HG03103 (cell line): ENCODE measurements around the gene SERINC5.

Source experiments
- ATAC-seq: cut with Tn5 transposase; IDR thresholded peaks from one replicate; pipeline ENCODE4 v1.9.1; 2021; ENCODE audit warnings: low read depth; ENCODE audit not compliant: unreplicated experiment

The SERINC5 gene

GRCh38 chr5:80255431-80255810, 427 bp downstream of the SERINC5 start:
- peak; percentile 26 for ATAC-seq

GRCh38 chr5:80254767-80255430, 949 bp downstream of the SERINC5 start:
- no peak for ATAC-seq

DNA sequence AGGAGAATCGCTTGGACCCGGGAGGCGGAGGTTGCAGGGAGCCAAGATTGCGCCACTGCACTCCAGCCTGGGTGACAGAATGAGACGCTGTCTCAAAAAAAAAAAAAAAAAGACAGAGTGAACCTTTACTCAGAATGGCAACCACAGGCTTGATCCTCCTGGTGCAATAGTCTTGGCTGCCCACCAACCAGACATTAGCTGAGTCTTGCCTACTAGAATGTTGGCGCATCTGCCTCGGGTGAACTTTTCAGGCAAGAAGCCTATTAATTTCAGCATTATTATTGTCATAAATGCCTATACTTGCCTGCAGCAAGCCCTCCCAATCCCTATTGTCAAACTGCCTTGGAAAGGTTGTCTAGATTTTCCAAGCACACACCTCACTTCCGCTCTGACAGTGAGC, 4.2 kb downstream of the SERINC5 start:
- no peak for ATAC-seq

DNA sequence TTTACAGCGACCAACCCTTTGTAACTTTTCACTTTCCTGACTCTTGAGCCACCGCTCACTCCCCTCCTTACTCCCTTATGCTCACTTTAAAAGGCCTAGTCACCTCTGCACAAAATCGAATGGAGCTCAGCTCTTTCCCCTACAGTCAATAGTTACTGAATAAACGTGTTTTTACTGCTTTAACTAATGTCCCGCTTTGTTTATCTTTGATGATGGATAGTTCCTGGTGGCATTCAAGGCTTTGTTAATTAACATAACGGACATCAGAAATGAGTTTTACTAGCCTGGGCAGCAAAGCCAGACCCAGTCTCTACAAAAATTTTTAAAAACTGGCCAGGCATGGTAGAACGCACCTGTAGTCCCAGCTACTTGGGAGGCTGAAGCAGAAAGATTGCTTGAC, 5.0 kb downstream of the SERINC5 start:
- no peak for ATAC-seq

- no peak for ATAC-seq
Observed at GRCh38 chr5:80249901-80250300, 5.9 kb downstream of the SERINC5 start.

- no peak for ATAC-seq
Observed at GRCh38 chr5:80248378-80248777, 7.5 kb downstream of the SERINC5 start.

DNA sequence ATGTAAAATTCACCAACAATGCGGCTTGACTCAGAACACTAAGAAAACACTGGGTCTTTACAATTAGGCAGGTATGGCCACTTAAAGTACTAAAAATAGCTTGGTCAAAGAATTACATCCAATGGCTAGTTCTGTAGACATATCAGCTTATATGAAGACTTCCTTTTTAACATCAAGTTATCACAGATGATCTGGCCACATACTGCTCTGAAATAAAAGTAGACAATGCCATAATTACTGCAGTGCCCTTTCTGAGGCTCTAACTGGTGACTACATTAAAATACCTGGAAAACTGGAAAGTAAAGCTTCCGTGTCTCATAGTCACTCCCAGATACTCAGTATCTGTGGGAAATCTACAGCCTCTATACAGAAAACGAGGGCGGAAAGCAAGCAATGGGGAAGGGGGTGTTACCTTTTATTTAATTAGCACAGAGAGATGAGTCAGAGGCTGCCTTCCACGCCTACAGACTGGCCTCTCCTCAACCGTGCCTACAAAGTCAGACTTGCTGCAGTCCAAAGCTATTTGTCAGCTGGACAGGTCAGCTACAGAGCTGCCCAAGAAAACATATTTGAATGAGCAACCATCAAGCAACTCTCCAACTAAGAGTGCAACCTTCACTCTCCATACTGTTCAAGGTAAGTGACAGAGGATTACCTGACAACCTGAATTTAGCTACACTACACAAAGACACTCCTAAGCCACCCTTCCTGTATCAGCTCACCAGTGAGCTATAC, 8.7 kb downstream of the SERINC5 start:
- peak; percentile 57 for ATAC-seq

GRCh38 chr5:80246001-80246758, 9.7 kb downstream of the SERINC5 start:
- ATAC-seq = no peak

DNA sequence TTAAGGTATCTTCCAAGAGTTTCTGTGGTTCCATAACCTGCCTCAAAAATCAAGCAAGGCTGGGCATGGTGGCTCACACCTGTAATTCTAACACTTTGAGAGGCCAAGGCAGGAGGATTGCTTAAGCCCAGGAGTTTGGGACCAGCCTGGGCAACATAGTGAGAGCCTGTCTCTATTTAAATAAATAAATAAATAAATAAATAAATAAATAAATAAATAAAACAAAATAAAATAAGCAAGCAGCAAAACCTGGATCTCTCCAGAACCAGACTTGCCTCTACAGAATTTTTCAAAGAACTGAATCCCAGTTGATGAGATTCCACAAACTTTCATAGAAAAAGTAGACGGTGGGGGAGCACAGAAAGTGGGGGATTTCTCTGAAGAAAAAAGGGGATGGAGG, 12.3 kb downstream of the SERINC5 start:
- no peak for ATAC-seq

- ATAC-seq = no peak
Observed at GRCh38 chr5:80242849-80243248, 13.0 kb downstream of the SERINC5 start.

GRCh38 chr5:80240368-80240986, 15.4 kb downstream of the SERINC5 start:
- ATAC-seq = no peak

- ATAC-seq = no peak
Observed at GRCh38 chr5:80239680-80240367, 16.0 kb downstream of the SERINC5 start.

DNA sequence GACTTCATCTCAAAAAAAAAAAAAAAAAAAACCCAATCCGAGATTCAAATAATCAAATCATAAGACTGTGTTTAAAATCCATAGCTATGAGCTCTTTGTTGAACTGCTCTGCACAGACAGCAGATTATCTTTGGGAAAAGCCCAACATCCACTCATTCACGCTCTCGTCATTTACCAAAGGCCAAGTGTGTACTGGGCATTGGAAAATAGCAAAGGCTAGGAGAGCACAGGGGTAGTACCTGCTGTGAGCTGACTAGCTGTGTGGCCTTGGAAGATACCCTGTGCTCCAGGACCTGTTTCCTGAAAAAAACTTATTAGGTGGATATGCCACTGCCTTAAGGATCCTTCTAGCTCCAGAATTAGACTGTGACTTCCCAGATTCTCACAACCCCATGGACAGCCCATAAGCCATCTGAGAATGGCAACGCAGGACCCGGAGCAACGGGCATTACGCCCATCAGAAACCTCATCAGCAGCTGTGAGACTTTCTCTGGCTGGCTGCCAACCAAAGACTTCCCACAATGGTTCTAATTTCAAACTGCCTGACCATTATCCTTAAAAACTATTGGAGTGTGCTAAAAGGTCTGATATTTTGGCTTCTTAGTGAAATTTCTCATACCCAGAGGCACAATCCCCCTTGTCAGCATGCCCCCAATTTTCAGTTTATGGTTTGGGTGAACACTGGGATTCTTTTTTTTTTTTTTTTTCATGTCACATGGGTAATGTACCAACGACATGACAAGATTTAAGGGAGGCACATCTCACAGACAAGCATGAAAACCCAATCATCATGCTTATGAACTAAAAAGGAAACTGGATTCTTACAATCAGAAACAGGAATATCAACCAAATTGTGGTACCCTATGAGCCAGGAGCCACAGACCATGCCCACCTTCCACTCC, 16.8 kb downstream of the SERINC5 start:
- no peak for ATAC-seq

DNA sequence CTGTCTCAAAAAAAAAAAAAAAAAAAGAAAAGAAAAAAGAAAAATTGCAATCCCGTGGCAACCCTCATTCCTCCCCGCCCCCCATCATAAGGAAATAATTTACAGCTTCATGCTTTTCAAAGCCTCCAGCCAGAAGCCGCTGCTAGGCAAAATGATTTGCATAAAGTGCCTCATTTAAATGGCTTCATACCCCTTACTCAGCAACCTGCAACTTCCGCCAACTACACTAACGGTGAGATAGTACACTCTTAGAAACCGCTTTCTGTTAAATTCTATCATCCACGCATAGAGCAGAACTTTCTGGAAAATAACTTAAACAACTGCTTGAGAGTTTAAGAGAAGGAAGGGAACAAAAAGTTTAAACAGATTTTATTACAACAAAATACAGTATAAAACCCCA, 17.8 kb downstream of the SERINC5 start:
- no peak for ATAC-seq

DNA sequence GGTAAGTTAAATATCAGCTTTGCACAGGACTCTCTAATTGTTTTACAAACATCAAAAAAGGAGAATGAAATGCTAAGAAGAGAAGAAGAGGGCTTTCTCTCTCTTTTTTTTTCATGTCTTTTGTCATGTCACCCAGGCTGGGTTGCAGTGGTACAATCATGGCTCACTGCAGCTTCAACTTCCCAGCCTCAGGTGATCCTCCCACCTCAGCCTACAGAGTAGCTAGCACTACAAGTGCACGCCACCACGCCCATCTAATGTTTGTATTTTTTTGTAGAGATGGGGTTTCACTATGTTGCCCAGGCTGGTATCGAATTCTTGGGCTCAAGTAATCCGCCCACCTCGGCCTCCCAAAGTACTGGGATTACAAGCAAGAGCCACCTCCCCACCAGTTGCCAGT, 18.6 kb downstream of the SERINC5 start:
- ATAC-seq = no peak

DNA sequence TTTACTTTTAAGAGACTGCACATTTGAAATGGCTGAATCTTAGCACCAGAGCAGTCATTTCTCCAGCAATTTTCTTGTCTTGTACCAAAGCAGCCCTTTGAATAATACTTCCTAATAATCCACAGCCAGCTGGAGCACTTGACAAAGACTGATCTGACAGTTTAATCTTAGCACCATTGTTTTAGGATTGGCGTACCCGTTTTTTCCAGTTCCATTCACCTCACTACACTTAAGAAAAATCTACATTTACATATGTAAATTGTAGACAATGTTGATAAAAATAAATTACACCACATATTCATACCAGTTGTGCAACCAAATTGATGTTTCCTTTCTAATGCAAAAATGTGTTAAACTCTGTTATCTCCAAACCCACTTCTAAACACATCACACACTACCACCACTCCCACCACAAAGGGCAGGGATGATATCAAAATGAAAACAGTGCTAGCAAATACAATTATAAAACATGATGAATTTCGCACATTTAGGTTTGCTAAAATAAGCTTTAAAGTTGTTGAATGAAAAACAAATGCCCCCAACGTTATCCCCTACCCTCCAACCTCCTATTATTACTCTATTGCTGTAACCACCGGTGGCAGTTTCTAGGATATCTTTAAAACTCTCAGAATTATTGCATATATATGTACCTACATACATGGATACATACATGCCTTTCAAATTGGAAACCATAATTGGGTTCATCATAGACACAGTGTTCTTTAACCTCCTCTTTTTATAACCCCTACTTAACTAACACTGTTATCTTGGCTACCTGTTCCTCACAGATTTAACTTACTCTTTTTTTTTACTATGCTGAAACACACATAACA, 21.5 kb downstream of the SERINC5 start:
- ATAC-seq = no peak

DNA sequence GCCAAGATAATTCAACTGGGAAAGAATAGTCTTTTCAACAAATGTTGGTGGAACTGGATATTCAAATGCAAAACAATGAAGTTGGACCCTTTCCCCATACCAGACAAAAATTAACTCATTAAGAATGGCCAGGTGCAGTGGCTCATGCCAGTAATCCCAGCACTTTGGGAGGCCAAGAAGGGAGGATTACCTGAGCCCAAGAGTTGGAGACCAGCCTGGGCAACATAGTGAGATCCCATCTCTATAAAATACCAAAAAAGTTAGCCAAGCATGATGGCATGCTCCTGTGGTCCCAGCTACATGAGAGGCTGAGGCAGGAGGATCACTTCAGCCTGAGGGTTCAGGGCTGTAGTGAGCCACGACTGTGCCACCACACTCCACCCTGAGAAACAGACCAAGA, 24.2 kb downstream of the SERINC5 start:
- ATAC-seq = no peak

GRCh38 chr5:80231243-80231642, 24.6 kb downstream of the SERINC5 start:
- ATAC-seq = no peak
